NCI-H748 treated with DMSO at 0.1 percent for 48 hours (cell line): ENCODE measurements around the gene LIX1L.

Experiments
- DNase-seq: peaks from one replicate; lab custom pipeline; 2025; lab: John Stamatoyannopoulos, UW

The LIX1L gene

GRCh38 chr1:145957443-145958319 lies at the start of gene LIX1L:
Gene LIX1L (minus strand): TSS chr1:145958017. CDS start chr1:145957927, 90 bp downstream.
- DNase-seq, result peak; percentile 89

- no peak for DNase-seq
These were observed 43.9 kb upstream of the LIX1L start for GRCh38 chr1:146001709-146002108.

- DNase-seq, result peak; percentile 56
These were observed 41.7 kb upstream of the LIX1L start for GRCh38 chr1:145999321-146000024.

- DNase-seq, result peak; percentile 28
These were observed 39.9 kb upstream of the LIX1L start for GRCh38 chr1:145997718-145998023.

GRCh38 chr1:145997016-145997717 lies 39.4 kb upstream of the LIX1L start:
- DNase-seq, result peak; percentile 30

GRCh38 chr1:145996433-145997015 lies 38.7 kb upstream of the LIX1L start, which contains the start of gene TXNIP:
Gene TXNIP (minus strand): TSS chr1:145996579. CDS start chr1:145996266, 313 bp downstream.
- peak; percentile 96 for DNase-seq

- DNase-seq, result no peak
These were observed 38.2 kb upstream of the LIX1L start for GRCh38 chr1:145995964-145996432.

- DNase-seq, result no peak
These were observed 37.5 kb upstream of the LIX1L start for GRCh38 chr1:145995148-145995881.

GRCh38 chr1:145994391-145995120 lies 36.7 kb upstream of the LIX1L start:
- DNase-seq, result no peak

- no peak for DNase-seq
These were observed 36.0 kb upstream of the LIX1L start for GRCh38 chr1:145993618-145994390.

- no peak for DNase-seq
These were observed 35.3 kb upstream of the LIX1L start for GRCh38 chr1:145992958-145993617.

- no peak for DNase-seq
These were observed 34.7 kb upstream of the LIX1L start for GRCh38 chr1:145992502-145992936.

GRCh38 chr1:145991735-145992412 lies 34.1 kb upstream of the LIX1L start:
- no peak for DNase-seq

- DNase-seq, result no peak
These were observed 32.5 kb upstream of the LIX1L start for GRCh38 chr1:145990249-145990855.

- no peak for DNase-seq
These were observed 31.0 kb upstream of the LIX1L start for GRCh38 chr1:145988773-145989172.

- no peak for DNase-seq
These were observed 30.1 kb upstream of the LIX1L start for GRCh38 chr1:145987926-145988325.

- DNase-seq, result no peak
These were observed 28.7 kb upstream of the LIX1L start for GRCh38 chr1:145986551-145986950.
